DND-41 (cell line): Measurements from ENCODE around the gene ZDHHC17.

Experiments used
- ATAC-seq: fragments of 200-7000 bp; cut with Tn5 transposase; 3 replicates; pipeline ENCODE4 v1.9.1; 2021; ENCODE audit warnings: low read depth; ENCODE audit not compliant: insufficient read depth
- DNase-seq: peaks from one replicate; pipeline ENCODE4 v3.0.0-alpha.2; 2020
- H2AFZ ChIP-seq: 2 replicates; pipeline ENCODE4 v1.6.0; 2012; ENCODE audit warnings: low read depth, low read length
- H3K27ac ChIP-seq: 2 replicates; pipeline ENCODE4 v1.5.1; 2012; ENCODE audit warnings: low read length, inconsistent platforms
- H3K27me3 ChIP-seq: fragments of 200-600 bp; sonication (generic); 2 replicates; pipeline ENCODE4 v1.6.0; 2012; ENCODE audit warnings: low read length, mild to moderate bottlenecking, inconsistent platforms; ENCODE audit not compliant: insufficient read depth, poor library complexity
- H3K36me3 ChIP-seq: 2 replicates; pipeline ENCODE4 v1.5.1; 2012; ENCODE audit warnings: low read length, inconsistent platforms; ENCODE audit not compliant: insufficient read depth
- H3K4me1 ChIP-seq: 2 replicates; pipeline ENCODE4 v1.5.1; 2012; ENCODE audit warnings: mild to moderate bottlenecking, low read length; ENCODE audit not compliant: insufficient read depth
- H3K4me2 ChIP-seq: 2 replicates; pipeline ENCODE4 v1.6.0; 2012; ENCODE audit warnings: mild to moderate bottlenecking, moderate library complexity, low read length, inconsistent platforms; ENCODE audit not compliant: insufficient read depth
- H3K4me3 ChIP-seq, 2 experiments: fragments of 200-600 bp in 1 of 2; shearing (Covaris generic) in 1 of 2; 2 replicates each; pipeline ENCODE4 v1.5.1; 2012 to 2016; ENCODE audit warnings: inconsistent platforms in 2 of 2, low read length in 2 of 2, mild to moderate bottlenecking in 2 of 2, low read depth in 1 of 2, moderate library complexity in 1 of 2
- H3K79me2 ChIP-seq: 2 replicates; pipeline ENCODE4 v1.6.0; 2012; ENCODE audit warnings: low read length, inconsistent platforms; ENCODE audit not compliant: insufficient read depth
- H3K9ac ChIP-seq: 2 replicates; pipeline ENCODE4 v1.6.0; 2012; ENCODE audit warnings: low read depth, mild to moderate bottlenecking, inconsistent platforms, low read length, moderate library complexity
- H3K9me3 ChIP-seq: 2 replicates; pipeline ENCODE4 v1.5.1; 2012; ENCODE audit warnings: low read length, moderate library complexity, mild to moderate bottlenecking, inconsistent platforms; ENCODE audit not compliant: insufficient read depth, severe bottlenecking
- H4K20me1 ChIP-seq: 2 replicates; pipeline ENCODE4 v1.6.0; 2012; ENCODE audit warnings: low read length; ENCODE audit not compliant: insufficient read depth
- EZH2 ChIP-seq: IDR thresholded peaks from 3 replicates; pipeline ENCODE4 v1.6.1; 2012; ENCODE audit warnings: borderline replicate concordance, low read depth, mild to moderate bottlenecking, moderate library complexity, low read length, inconsistent platforms; ENCODE audit not compliant: severe bottlenecking
- TF ChIP-seq, protein P1 (sequence below): IDR thresholded peaks from 2 replicates; pipeline ENCODE4 v1.5.1; 2012; ENCODE audit warnings: borderline replicate concordance, low read length, moderate library complexity, mild to moderate bottlenecking; ENCODE audit not compliant: poor library complexity, severe bottlenecking; ENCODE audit errors: extremely low read depth

Gene ZDHHC17

DNA sequence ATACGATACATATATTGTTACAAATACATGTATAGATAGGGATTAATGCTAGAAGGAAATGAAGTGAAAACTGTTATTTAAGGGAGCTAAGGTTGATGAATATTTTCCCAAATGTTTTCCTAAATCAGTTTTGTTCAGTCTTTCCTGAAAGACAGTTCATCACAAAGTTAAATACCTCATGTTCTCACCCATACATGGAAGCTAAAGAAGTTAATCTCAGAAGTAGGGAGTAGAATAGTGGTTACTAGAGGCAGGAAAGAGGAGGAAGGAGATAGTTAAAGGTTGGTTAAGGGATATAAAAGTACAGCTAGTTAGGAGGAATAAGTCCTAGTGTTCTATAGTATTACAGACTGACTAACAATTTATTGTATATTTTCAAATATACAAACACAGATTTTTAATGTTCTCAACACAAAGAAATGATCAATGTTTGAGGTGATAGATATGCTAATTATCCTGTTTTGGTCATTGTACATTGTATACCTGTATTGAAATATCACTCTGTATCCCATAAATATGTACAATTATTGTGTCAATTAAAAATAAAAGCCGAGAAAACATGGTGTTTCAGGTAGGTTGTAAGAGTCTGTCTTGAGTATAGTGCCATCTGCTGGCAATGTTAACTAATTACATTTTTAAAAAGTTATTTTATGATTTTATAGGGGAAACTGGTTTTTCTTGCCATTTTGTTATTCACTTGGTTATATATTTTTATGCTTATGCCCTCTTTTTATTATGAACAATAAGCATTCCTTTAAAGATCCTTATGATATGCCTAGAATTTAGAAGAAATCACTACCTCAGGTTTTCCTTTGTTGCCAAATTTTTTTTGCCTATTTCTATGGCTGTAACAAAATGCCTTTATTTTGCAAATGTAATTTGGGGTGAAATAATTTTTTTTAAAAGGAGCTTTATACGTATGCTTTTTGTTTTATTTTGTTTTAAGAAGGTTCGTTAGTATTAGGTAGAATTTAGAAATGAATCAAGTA lies 26.9 kb downstream of the ZDHHC17 start:
- Histone ChIP-seq H3K4me2 (no peak overlapping the region), H4K20me1 (peaks cover 29% of the 10 kb centered on the region), H3K4me1 (no peaks in the 10 kb centered on the region), H3K9me3 (no peaks in the 10 kb centered on the region), H3K4me3 (no peak overlapping the region), H3K27ac (no peak overlapping the region), H3K79me2 (peaks cover 63% of the 10 kb centered on the region), H3K9ac (no peak overlapping the region), H3K27me3 (no peaks in the 10 kb centered on the region), H2AFZ (no peak overlapping the region), H3K36me3 (no peaks in the 10 kb centered on the region)
- no peak for TF ChIP-seq EZH2
- TF ChIP-seq, protein P1, sequence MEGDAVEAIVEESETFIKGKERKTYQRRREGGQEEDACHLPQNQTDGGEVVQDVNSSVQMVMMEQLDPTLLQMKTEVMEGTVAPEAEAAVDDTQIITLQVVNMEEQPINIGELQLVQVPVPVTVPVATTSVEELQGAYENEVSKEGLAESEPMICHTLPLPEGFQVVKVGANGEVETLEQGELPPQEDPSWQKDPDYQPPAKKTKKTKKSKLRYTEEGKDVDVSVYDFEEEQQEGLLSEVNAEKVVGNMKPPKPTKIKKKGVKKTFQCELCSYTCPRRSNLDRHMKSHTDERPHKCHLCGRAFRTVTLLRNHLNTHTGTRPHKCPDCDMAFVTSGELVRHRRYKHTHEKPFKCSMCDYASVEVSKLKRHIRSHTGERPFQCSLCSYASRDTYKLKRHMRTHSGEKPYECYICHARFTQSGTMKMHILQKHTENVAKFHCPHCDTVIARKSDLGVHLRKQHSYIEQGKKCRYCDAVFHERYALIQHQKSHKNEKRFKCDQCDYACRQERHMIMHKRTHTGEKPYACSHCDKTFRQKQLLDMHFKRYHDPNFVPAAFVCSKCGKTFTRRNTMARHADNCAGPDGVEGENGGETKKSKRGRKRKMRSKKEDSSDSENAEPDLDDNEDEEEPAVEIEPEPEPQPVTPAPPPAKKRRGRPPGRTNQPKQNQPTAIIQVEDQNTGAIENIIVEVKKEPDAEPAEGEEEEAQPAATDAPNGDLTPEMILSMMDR, result peak; percentile 60
- DNase-seq (no peak), ATAC-seq (peak; percentile 54; the same call in 2 of the 3 replicates)

DNA sequence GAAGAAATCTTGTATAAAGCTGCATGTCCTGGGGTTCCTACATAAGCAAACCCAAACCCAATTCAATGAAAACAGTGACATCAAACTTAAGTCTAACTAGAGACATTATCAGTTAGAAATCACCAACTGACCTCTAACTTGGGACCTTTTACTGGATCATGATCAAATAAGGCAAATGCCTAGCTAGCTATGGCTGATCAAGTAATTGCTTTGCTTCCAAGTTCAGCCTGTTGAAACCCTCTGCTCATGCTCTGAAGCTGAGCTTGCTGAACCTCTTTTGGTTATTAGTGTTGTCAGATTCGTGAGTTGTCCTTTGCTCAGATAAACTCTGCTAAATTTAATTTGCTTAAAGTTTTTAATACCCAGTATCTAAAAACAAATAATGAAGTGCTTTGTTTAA lies 28.9 kb downstream of the ZDHHC17 start:
- Histone ChIP-seq H3K27ac (no peak overlapping the region), H3K9ac (no peak overlapping the region), H2AFZ (no peak overlapping the region), H3K4me1 (no peaks in the 10 kb centered on the region), H3K4me2 (no peak overlapping the region), H3K79me2 (peaks cover 59% of the 10 kb centered on the region), H3K9me3 (no peaks in the 10 kb centered on the region), H3K27me3 (no peaks in the 10 kb centered on the region), H4K20me1 (peaks cover 24% of the 10 kb centered on the region), H3K36me3 (no peaks in the 10 kb centered on the region), H3K4me3 (no peak overlapping the region)
- DNase-seq (no peak), ATAC-seq (no peak)
- TF ChIP-seq EZH2, result no peak
- TF ChIP-seq, protein P1, result no peak

DNA sequence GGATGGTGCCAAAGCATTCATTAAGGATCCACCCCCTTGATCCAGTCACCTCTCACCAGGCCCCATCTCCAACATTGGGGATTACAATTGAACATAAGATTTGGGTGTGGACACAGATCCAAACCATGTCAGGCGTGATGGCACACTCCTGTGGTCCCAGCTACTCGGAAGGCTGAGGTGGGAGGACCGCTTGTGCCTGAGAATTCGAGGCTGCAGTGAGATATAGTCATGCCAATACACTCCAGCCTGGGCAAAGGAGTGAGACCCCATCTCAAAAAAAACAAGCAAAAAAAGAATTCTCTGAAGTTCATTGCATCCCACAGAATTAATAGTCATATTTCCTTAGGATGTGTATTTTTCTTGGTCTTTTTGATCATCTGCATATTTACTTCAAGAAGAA lies 34.9 kb downstream of the ZDHHC17 start:
- H3K4me2 ChIP-seq, result no peak overlapping the region
- DNase-seq (no peak), ATAC-seq (no peak)
- H3K4me1 ChIP-seq, result no peaks in the 10 kb centered on the region
- H3K27ac ChIP-seq, result no peak overlapping the region
- TF ChIP-seq, protein P1, result no peak
- no peak for TF ChIP-seq EZH2
- no peak overlapping the region for H3K9ac ChIP-seq
- peaks cover 20% of the 10 kb centered on the region; the same call in 1 of the 2 replicates for H3K36me3 ChIP-seq
- H2AFZ ChIP-seq, result no peak overlapping the region
- H3K4me3 ChIP-seq, result no peak overlapping the region
- H4K20me1 ChIP-seq, result no peaks in the 10 kb centered on the region
- no peaks in the 10 kb centered on the region for H3K27me3 ChIP-seq
- H3K9me3 ChIP-seq, result peaks cover 11% of the 10 kb centered on the region
- peaks cover 43% of the 10 kb centered on the region for H3K79me2 ChIP-seq
